Suprapubic skin (tissue), 4 donors: Measurements from ENCODE around the gene RNF223.

Source experiments
- EP300 ChIP-seq: sonication (generic); formaldehyde crosslinking; IDR thresholded peaks from one replicate; pipeline ENCODE4 v1.6.1; 2017; ENCODE audit warnings: antibody characterized with exemption
- POLR2A ChIP-seq, 2 donors: fragments of 450-650 bp; IDR thresholded peaks; one replicate each; pipeline ENCODE4 v1.6.1; 2017; ENCODE audit warnings: antibody characterized with exemption in 2 of 2, mild to moderate bottlenecking in 2 of 2, moderate library complexity in 2 of 2
- POLR2AphosphoS5 ChIP-seq, 3 donors: sonication (generic); formaldehyde crosslinking; IDR thresholded peaks; one replicate each; pipeline ENCODE4 v1.6.1; 2017; ENCODE audit warnings: antibody characterized with exemption in 3 of 3
- TF ChIP-seq, protein P1 (sequence below), 2 donors: fragments of 200-600 bp in 1 of 2; fragments of 450-650 bp in 1 of 2; sonication (generic) in 1 of 2; IDR thresholded peaks; one replicate each; pipeline ENCODE4 v1.5.1; 2016 to 2019; ENCODE audit warnings: antibody characterized with exemption in 2 of 2, mild to moderate bottlenecking in 1 of 2, moderate library complexity in 1 of 2

DNA sequence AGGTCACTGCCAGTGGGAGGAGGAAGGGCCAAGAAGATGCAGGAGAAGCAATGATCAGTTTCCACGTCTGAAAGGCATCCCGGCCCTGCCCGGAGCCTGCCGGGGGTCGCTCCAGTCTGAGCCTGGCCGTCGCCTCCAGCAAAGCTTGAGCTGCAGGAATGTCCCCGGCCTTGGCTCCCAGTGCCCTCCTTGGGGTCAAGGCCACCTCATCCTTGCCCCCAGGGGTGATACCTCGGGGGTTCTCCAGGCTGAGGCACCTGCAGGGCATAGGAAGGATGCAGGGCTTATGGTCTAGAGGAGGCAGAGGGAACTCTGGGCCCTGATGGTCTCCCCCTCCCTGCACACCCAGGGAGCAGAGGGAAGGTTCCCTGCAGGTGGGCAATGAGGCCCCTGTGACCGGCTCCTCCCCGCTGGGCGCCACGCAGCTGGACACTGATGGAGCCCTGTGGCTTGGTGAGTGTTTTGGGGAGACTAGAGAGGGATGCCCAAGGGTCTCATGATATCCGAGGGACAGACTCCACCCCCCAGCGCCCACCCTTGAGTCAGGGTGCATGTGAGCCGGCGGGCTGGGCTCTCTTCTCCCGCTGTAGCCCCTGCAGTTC lies 19.9 kb downstream of the RNF223 start:
- TF ChIP-seq POLR2A (IDR thresholded peaks at IDR 0.05) (no peak), EP300 (no peak), POLR2AphosphoS5 (IDR thresholded peaks at IDR 0.05) (no peak)
- TF ChIP-seq, protein P1, sequence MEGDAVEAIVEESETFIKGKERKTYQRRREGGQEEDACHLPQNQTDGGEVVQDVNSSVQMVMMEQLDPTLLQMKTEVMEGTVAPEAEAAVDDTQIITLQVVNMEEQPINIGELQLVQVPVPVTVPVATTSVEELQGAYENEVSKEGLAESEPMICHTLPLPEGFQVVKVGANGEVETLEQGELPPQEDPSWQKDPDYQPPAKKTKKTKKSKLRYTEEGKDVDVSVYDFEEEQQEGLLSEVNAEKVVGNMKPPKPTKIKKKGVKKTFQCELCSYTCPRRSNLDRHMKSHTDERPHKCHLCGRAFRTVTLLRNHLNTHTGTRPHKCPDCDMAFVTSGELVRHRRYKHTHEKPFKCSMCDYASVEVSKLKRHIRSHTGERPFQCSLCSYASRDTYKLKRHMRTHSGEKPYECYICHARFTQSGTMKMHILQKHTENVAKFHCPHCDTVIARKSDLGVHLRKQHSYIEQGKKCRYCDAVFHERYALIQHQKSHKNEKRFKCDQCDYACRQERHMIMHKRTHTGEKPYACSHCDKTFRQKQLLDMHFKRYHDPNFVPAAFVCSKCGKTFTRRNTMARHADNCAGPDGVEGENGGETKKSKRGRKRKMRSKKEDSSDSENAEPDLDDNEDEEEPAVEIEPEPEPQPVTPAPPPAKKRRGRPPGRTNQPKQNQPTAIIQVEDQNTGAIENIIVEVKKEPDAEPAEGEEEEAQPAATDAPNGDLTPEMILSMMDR (IDR thresholded peaks at IDR 0.05): no peak
